Mucosa of gallbladder (tissue), 1 donor: Measurements from ENCODE around the gene OIT3. TPM values are rescaled to one million over a fixed set of nuclear protein-coding genes. Genes with fewer than 3 reads are reported as not detected.

Source experiments
- DNase-seq: peaks from one replicate; pipeline ENCODE4 v3.0.0-alpha.2; 2020; ENCODE audit warnings: low spot score
- total RNA-seq: library from RNA; stranded (reverse); gene quantifications from one replicate; pipeline ENCODE4 v1.2.1, GENCODE V29; 2021
- donor health status: DM: no; HTN: no; CAD: no.

The OIT3 gene
- 0.40 TPM for total RNA-seq

- no peak for DNase-seq
These were observed at the start of gene OIT3 for GRCh38 chr10:72893136-72893798. OIT3 (plus strand) TSS chr10:72893739; CDS start chr10:72893799, 60 bp downstream.

GRCh38 chr10:72846238-72846637, 47.3 kb upstream of the OIT3 start:
- no peak for DNase-seq

DNA sequence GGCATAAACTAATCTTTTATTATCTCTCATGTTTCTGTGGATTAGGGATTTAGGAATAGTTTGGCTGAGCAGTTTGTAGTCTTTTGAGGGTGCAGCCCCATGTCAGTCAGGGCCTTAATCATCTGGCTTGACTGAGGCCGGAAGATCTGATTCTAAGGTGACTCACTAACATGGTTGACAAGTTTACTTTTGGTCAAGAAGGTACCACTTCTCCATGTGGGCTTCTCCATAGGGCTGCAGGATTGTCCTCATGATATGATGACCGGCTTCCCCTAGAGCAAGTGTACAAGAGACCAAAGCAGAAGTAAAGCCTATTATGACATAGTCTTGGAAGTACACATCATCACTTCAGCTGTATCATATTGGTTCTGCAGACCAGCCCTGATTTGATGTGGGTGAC, 45.9 kb upstream of the OIT3 start:
- no peak for DNase-seq

- no peak for DNase-seq
These were observed 42.7 kb upstream of the OIT3 start for GRCh38 chr10:72850861-72851260.

GRCh38 chr10:72851509-72851908, 42.0 kb upstream of the OIT3 start:
- no peak for DNase-seq

DNA sequence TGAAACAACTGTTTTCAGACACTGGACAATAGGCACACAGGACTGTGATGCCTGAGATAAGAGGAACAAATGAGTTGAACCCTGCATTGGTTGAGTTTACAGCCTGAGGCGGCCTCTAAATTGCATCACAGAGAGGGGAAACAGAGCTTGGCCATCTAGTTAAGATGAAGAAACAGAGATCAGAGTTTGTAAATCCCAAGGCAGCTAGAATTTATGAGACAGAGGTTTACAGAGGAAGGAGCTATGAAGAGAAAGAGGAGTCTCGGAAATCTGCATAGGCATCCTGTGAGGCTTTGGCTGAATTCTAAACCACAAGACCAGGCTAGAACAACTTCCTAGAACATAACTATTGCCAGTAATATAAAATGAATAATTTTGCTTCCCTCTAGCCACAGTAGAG, 41.0 kb upstream of the OIT3 start:
- no peak for DNase-seq

DNA sequence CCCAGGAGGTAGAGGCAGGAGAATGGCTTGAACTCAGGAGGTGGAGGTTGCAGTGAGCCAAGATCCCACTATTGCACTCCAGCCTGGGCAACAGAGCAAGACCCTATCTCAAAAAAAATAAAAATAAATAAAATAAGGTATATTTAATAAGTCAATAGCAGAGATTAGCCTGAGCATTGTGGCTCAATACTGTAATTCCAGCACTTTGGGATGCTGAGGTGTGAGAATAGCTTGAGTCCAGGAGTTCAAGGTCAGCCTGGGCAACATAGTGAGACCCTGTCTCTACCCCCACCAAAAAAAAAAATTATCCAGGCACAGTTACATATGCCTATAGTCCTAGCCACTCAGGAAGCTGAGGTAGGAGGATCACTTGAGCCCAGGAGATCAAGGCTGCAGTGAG, 38.4 kb upstream of the OIT3 start:
- no peak for DNase-seq

- DNase-seq = no peak
These were observed 37.7 kb upstream of the OIT3 start for GRCh38 chr10:72855790-72856189.

DNA sequence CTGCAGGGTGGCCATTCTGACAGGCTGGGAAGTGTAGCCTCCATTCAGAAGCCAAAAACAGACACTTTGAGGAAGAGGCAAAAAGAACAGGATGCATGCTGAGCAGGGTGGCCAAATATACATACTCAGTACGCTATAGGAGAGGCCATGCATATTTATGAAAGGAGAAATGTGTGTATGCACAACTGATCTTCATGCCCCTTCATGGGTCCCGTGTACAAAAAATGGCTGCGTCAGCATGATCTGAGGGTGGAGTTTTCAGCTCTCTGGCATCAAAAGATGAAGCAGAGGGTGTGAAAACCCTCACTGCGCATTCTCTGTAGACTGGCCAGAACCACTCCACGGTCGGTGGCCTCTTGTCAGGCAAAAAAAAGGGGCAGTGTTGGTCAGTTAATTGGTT, 35.5 kb upstream of the OIT3 start:
- no peak for DNase-seq

DNA sequence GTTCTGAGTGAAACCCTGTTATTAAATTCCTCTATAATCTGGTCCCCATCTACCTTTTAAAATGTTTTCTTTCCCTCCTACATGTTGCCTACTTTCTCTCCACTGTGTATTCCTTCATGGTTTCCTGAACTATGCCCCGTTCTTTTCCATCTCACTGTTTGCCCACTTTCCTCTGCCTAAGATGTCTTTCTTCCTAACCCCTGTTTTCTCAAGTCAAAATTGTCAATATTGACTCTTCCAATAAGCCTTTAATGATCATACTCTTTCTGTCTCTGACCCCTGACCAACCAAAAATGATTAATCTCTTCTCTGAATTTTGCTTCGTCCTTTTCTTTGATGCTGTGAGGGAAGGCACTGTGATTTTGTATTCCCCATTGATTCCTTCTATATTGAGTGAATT, 30.6 kb upstream of the OIT3 start:
- DNase-seq = no peak

- DNase-seq = no peak
These were observed 18.1 kb upstream of the OIT3 start for GRCh38 chr10:72875250-72876055.

DNA sequence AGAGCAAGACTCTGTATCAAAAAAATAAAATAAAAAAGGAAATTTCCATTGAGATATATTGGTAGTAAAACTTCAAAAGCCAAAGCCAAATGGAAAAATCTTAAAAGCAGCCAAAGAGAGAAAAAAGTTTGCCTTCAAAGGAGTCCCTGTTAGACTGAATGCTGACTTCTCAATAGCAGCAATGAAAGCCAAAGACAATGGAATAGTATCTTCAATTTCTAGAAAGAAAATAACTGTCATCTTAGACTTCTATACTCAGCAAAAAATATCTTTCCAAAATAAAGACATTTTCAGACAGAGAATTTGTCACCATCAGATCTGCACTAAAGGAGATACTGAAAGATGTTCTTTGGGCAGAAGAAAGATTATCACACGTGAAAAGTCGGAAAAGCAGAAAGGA, 14.3 kb upstream of the OIT3 start:
- no peak for DNase-seq

- no peak for DNase-seq
These were observed 12.2 kb upstream of the OIT3 start for GRCh38 chr10:72881291-72881690.

- no peak for DNase-seq
These were observed 9.7 kb upstream of the OIT3 start for GRCh38 chr10:72883861-72884260.

GRCh38 chr10:72885953-72886352, 7.6 kb upstream of the OIT3 start:
- DNase-seq = no peak

DNA sequence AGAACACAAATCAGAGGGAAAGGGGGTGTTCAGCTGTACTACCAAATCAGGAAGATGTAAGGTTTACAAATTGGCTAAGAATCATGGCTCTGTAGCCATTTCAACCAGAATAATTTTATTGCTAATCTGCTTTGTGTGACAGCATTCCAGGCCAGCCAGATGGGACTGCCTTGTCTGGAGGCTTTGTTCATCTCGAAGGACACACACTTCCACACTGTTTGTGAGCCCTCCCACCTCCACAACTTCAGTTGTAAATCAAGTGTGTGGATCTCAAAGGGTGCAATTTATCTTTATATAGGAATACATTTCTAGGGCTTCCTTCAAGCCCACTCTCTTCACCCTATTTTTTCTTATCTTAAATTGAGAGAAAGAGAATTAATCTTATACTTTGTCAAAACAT, 6.9 kb upstream of the OIT3 start:
- DNase-seq = no peak

- no peak for DNase-seq
These were observed 6.5 kb upstream of the OIT3 start for GRCh38 chr10:72887043-72887442.

DNA sequence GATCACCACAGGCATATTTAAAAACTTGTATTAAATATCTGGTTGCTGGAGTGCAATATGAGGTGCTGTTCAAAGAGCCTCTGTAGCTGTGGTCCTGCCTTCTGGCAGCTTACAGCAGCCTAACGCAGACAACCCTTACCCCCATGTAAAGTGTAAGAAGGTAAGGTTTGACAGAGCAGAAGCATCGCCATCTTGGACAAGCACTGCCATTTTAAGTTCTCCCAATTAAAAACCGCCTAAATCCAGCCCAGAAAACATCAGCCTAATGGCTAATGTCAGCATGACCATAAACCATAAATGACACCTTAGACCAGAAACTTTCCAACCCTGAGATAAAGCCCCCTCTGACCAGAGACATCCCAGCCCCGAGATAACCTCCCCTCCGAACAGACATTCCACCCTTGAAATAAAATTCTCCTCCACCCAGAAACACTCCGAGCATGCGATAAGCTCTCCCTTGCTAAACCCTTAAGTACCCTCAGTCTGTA, 5.3 kb upstream of the OIT3 start:
- DNase-seq = no peak

- no peak for DNase-seq
These were observed 4.1 kb upstream of the OIT3 start for GRCh38 chr10:72889391-72889831.

GRCh38 chr10:72890086-72890485, 3.5 kb upstream of the OIT3 start:
- DNase-seq = no peak

- DNase-seq = no peak
These were observed 1.8 kb downstream of the OIT3 start for GRCh38 chr10:72895236-72895850.

GRCh38 chr10:72898616-72899015, 5.1 kb downstream of the OIT3 start:
- DNase-seq = no peak

GRCh38 chr10:72899545-72899944, 6.0 kb downstream of the OIT3 start:
- no peak for DNase-seq
